Astrocyte (in vitro differentiated cells and primary cell): ENCODE data around the gene PPP1R16B. TPM values are rescaled to one million over a fixed set of nuclear protein-coding genes. Genes with fewer than 3 reads are reported as not detected.

Experiments used
- DNase-seq: peaks from one replicate; pipeline ENCODE4 v3.0.0-alpha.2; 2010; ENCODE audit warnings: low read depth
- FAIRE-seq: peaks from 2 replicates; lab custom pipeline; 2011; peaks lifted over from hg19 to GRCh38; lab: Jason Lieb, UNC
- H2AFZ ChIP-seq: 2 replicates; pipeline ENCODE4 v1.6.0; 2012; ENCODE audit warnings: low read depth, low read length, inconsistent platforms
- H3K27ac ChIP-seq: 2 replicates; pipeline ENCODE4 v1.5.1; 2011; ENCODE audit warnings: low read depth, low read length, inconsistent platforms
- H3K27me3 ChIP-seq: 2 replicates; pipeline ENCODE4 v1.6.0; 2011; ENCODE audit warnings: low read length, inconsistent platforms; ENCODE audit not compliant: insufficient read depth
- H3K36me3 ChIP-seq: 2 replicates; pipeline ENCODE4 v1.5.1; 2011; ENCODE audit warnings: low read length, inconsistent platforms; ENCODE audit not compliant: insufficient read depth
- H3K4me1 ChIP-seq: 2 replicates; pipeline ENCODE4 v1.5.1; 2011; ENCODE audit warnings: low read length, inconsistent platforms; ENCODE audit not compliant: insufficient read depth
- H3K4me2 ChIP-seq: 2 replicates; pipeline ENCODE4 v1.6.0; 2012; ENCODE audit warnings: low read length, inconsistent platforms
- H3K4me3 ChIP-seq: 2 replicates; pipeline ENCODE4 v1.5.1; 2011; ENCODE audit warnings: low read depth, mild to moderate bottlenecking, low read length, inconsistent platforms; ENCODE audit not compliant: insufficient read depth
- H3K79me2 ChIP-seq: 2 replicates; pipeline ENCODE4 v1.6.0; 2012; ENCODE audit warnings: mild to moderate bottlenecking, low read length, inconsistent platforms; ENCODE audit not compliant: insufficient read depth
- H3K9ac ChIP-seq: 2 replicates; pipeline ENCODE4 v1.6.0; 2012; ENCODE audit warnings: mild to moderate bottlenecking, low read length, inconsistent platforms
- H3K9me3 ChIP-seq: 2 replicates; pipeline ENCODE4 v1.5.1; 2012; ENCODE audit warnings: low read depth, mild to moderate bottlenecking, low read length, inconsistent platforms; ENCODE audit not compliant: insufficient read depth
- H4K20me1 ChIP-seq: 2 replicates; pipeline ENCODE4 v1.6.0; 2012; ENCODE audit warnings: low read length, inconsistent platforms; ENCODE audit not compliant: insufficient read depth
- H3K27ac Mint-ChIP-seq: one replicate; pipeline ENCODE4 v1.8.0; 2021; ENCODE audit warnings: mild to moderate bottlenecking, mixed read lengths; ENCODE audit not compliant: unreplicated experiment
- H3K27me3 Mint-ChIP-seq: one replicate; pipeline ENCODE4 v1.8.0; 2021; ENCODE audit warnings: low read depth, mixed read lengths; ENCODE audit not compliant: unreplicated experiment
- H3K36me3 Mint-ChIP-seq: one replicate; pipeline ENCODE4 v1.8.0; 2021; ENCODE audit warnings: low read depth, mixed read lengths; ENCODE audit not compliant: unreplicated experiment
- H3K4me1 Mint-ChIP-seq: one replicate; pipeline ENCODE4 v1.8.0; 2021; ENCODE audit warnings: low read depth, mixed read lengths; ENCODE audit not compliant: unreplicated experiment
- H3K4me3 Mint-ChIP-seq: one replicate; pipeline ENCODE4 v1.8.0; 2021; ENCODE audit warnings: mild to moderate bottlenecking, moderate library complexity, mixed read lengths; ENCODE audit not compliant: unreplicated experiment
- H3K9me3 Mint-ChIP-seq: one replicate; pipeline ENCODE4 v1.8.0; 2021; ENCODE audit warnings: mild to moderate bottlenecking, mixed read lengths; ENCODE audit not compliant: unreplicated experiment
- EZH2 ChIP-seq: IDR thresholded peaks from 2 replicates; pipeline ENCODE4 v1.6.1; 2012; ENCODE audit warnings: mild to moderate bottlenecking, low read length, inconsistent platforms; ENCODE audit not compliant: insufficient read depth
- total RNA-seq: library from RNA; stranded (reverse); gene quantifications from 2 replicates; pipeline ENCODE4 v1.2.1, GENCODE V29; 2021
- TF ChIP-seq, protein P1 (sequence below): IDR thresholded peaks from 2 replicates; pipeline ENCODE4 v1.5.1; 2011; ENCODE audit warnings: low read depth, mild to moderate bottlenecking, inconsistent platforms, low read length, moderate library complexity; ENCODE audit not compliant: insufficient read depth

The PPP1R16B gene
- total RNA-seq, 1 donor from 2014 or later, result 0.68 TPM

- H4K20me1 ChIP-seq, result no peaks in the 10 kb centered on the region
- H3K27me3 ChIP-seq, result peaks cover 18% of the 10 kb centered on the region
- H3K4me2 ChIP-seq, result no peak overlapping the region
- no peaks in the 10 kb centered on the region for H3K79me2 ChIP-seq
- Mint-ChIP-seq H3K4me1 (no peaks in the 10 kb centered on the region), H3K27ac (no peak overlapping the region), H3K27me3 (peaks cover 25% of the 10 kb centered on the region), H3K4me3 (no peak overlapping the region), H3K36me3 (no peaks in the 10 kb centered on the region), H3K9me3 (no peaks in the 10 kb centered on the region)
- H2AFZ ChIP-seq, result no peak overlapping the region
- DNase-seq (no peak), FAIRE-seq (no peak)
- TF ChIP-seq, protein P1, sequence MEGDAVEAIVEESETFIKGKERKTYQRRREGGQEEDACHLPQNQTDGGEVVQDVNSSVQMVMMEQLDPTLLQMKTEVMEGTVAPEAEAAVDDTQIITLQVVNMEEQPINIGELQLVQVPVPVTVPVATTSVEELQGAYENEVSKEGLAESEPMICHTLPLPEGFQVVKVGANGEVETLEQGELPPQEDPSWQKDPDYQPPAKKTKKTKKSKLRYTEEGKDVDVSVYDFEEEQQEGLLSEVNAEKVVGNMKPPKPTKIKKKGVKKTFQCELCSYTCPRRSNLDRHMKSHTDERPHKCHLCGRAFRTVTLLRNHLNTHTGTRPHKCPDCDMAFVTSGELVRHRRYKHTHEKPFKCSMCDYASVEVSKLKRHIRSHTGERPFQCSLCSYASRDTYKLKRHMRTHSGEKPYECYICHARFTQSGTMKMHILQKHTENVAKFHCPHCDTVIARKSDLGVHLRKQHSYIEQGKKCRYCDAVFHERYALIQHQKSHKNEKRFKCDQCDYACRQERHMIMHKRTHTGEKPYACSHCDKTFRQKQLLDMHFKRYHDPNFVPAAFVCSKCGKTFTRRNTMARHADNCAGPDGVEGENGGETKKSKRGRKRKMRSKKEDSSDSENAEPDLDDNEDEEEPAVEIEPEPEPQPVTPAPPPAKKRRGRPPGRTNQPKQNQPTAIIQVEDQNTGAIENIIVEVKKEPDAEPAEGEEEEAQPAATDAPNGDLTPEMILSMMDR, result no peak
- no peak for TF ChIP-seq EZH2
- no peak overlapping the region for H3K9ac ChIP-seq
- no peak overlapping the region for H3K27ac ChIP-seq
- no peaks in the 10 kb centered on the region for H3K9me3 ChIP-seq
- no peak overlapping the region for H3K4me3 ChIP-seq
- no peaks in the 10 kb centered on the region for H3K36me3 ChIP-seq
- no peaks in the 10 kb centered on the region for H3K4me1 ChIP-seq
Observed at GRCh38 chr20:38918172-38918571, 112.7 kb downstream of the PPP1R16B start.

- Histone ChIP-seq H3K27ac (no peak overlapping the region), H3K9me3 (no peaks in the 10 kb centered on the region), H3K36me3 (no peaks in the 10 kb centered on the region), H4K20me1 (no peaks in the 10 kb centered on the region), H3K4me3 (no peak overlapping the region), H3K79me2 (no peaks in the 10 kb centered on the region), H3K4me2 (no peak overlapping the region), H2AFZ (no peak overlapping the region), H3K9ac (no peak overlapping the region), H3K4me1 (no peaks in the 10 kb centered on the region), H3K27me3 (peaks cover 21% of the 10 kb centered on the region)
- H3K4me1 Mint-ChIP-seq, result no peaks in the 10 kb centered on the region
- TF ChIP-seq, protein P1, result no peak
- TF ChIP-seq EZH2, result no peak
- DNase-seq (no peak), FAIRE-seq (no peak)
- H3K36me3 Mint-ChIP-seq, result no peaks in the 10 kb centered on the region
- H3K4me3 Mint-ChIP-seq, result no peak overlapping the region
- peaks cover 25% of the 10 kb centered on the region for H3K27me3 Mint-ChIP-seq
- no peak overlapping the region for H3K27ac Mint-ChIP-seq
- H3K9me3 Mint-ChIP-seq, result no peaks in the 10 kb centered on the region
Observed at GRCh38 chr20:38919683-38920082, 114.2 kb downstream of the PPP1R16B start.

DNA sequence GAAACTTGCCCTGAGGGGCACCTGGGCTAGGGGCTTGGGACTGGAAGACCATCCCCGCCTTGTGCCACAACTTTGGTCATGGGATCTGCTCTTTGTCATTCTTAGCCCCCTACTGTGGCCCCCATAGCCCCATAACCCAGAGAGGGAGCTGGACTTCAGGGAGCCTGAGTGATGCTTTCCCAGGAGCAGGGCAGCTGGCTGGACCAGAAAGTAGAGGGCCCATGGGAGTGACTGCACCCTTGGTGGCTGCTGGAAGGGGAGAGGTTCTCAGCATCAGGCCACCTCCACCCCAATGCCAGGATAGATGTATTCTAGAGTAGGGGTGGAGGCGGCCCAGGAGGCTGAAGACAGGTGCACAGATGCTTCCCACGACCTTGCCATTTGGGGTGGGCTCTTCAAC lies 114.9 kb downstream of the PPP1R16B start:
- Histone ChIP-seq H3K4me2 (no peak overlapping the region), H3K9me3 (no peaks in the 10 kb centered on the region), H3K4me3 (no peak overlapping the region), H3K27ac (no peak overlapping the region), H3K4me1 (no peaks in the 10 kb centered on the region), H3K79me2 (no peaks in the 10 kb centered on the region), H3K9ac (no peak overlapping the region), H2AFZ (no peak overlapping the region), H4K20me1 (no peaks in the 10 kb centered on the region), H3K36me3 (no peaks in the 10 kb centered on the region), H3K27me3 (peaks cover 21% of the 10 kb centered on the region)
- Mint-ChIP-seq H3K4me1 (no peaks in the 10 kb centered on the region), H3K27ac (no peak overlapping the region), H3K4me3 (no peak overlapping the region), H3K36me3 (no peaks in the 10 kb centered on the region), H3K27me3 (peaks cover 25% of the 10 kb centered on the region), H3K9me3 (peaks cover 2% of the 10 kb centered on the region)
- FAIRE-seq (no peak), DNase-seq (no peak)
- no peak for TF ChIP-seq EZH2
- TF ChIP-seq, protein P1, result no peak
